K562 (cell line): Measurements from ENCODE around the gene RAB31. TPM values are rescaled to one million over a fixed set of nuclear protein-coding genes. Genes with fewer than 3 reads are reported as not detected.
A peak's percentile ranks its signal among the peaks of the same experiment; 100 is the strongest.

ENCODE experiments used
- AFF4 ChIP-seq: sonication (generic); formaldehyde crosslinking; IDR thresholded peaks from 2 replicates; pipeline ENCODE4 v1.8.0; 2023; ENCODE audit warnings: mild to moderate bottlenecking, missing genetic modification reagents
- ARHGAP35 ChIP-seq: fragments of 450-650 bp; IDR thresholded peaks from 2 replicates; pipeline ENCODE4 v1.6.1; 2018; ENCODE audit not compliant: partially characterized antibody
- ASH1L ChIP-seq: fragments of 450-650 bp; IDR thresholded peaks from 2 replicates; pipeline ENCODE4 v1.6.1; 2018; ENCODE audit warnings: borderline replicate concordance, mild to moderate bottlenecking, low read depth; ENCODE audit not compliant: partially characterized antibody
- CEBPZ ChIP-seq: fragments of 150-350 bp; IDR thresholded peaks from 2 replicates; pipeline ENCODE4 v1.6.1; 2014; ENCODE audit warnings: low read depth, mild to moderate bottlenecking, low read length, borderline replicate concordance
- CXXC5 ChIP-seq: fragments of 250-450 bp; sonication (Bioruptor Pico); IDR thresholded peaks from 2 replicates; pipeline ENCODE4 v1.8.0; 2022; ENCODE audit warnings: inconsistent platforms, mild to moderate bottlenecking, moderate library complexity
- DPF2 ChIP-seq: fragments of 450-650 bp; IDR thresholded peaks from 2 replicates; pipeline ENCODE4 v1.6.1; 2016
- FIP1L1 ChIP-seq: fragments of 200-400 bp; formaldehyde crosslinking; IDR thresholded peaks from 2 replicates; pipeline ENCODE4 v1.6.1; 2018; ENCODE audit warnings: mild to moderate bottlenecking, low read depth, low read length; ENCODE audit not compliant: poor library complexity, severe bottlenecking
- HLTF ChIP-seq: fragments of 450-650 bp; IDR thresholded peaks from 2 replicates; pipeline ENCODE4 v1.6.1; 2016
- HMG20A ChIP-seq: fragments of 450-650 bp; formaldehyde crosslinking; conservative IDR thresholded peaks from 2 replicates; pipeline ENCODE4 v1.4.0; 2020; ENCODE audit warnings: mild to moderate bottlenecking, mixed read lengths
- SRF ChIP-seq, 2 experiments: fragments of 250-450, 450-650 bp in 1 of 2; sonication (Bioruptor Pico) in 1 of 2; sonication (generic) in 1 of 2; formaldehyde crosslinking; IDR thresholded peaks; 2 replicates each; pipeline versions ENCODE4 v1.5.0 to v1.5.1; 2020 to 2022; ENCODE audit warnings: mild to moderate bottlenecking in 1 of 2, missing genetic modification reagents in 1 of 2
- ZNF253 ChIP-seq: fragments of 250-450 bp; sonication (Bioruptor Pico); conservative IDR thresholded peaks from 2 replicates; pipeline ENCODE4 v1.6.1; 2021; ENCODE audit warnings: mild to moderate bottlenecking
- ZNF3 ChIP-seq: fragments of 250-450 bp; sonication (Bioruptor Pico); IDR thresholded peaks from 2 replicates; pipeline ENCODE4 v1.5.0; 2021; ENCODE audit warnings: mild to moderate bottlenecking, moderate library complexity
- ZNF518B ChIP-seq: fragments of 250-450 bp; sonication (Bioruptor Pico); IDR thresholded peaks from 2 replicates; pipeline ENCODE4 v1.5.0; 2021; ENCODE audit warnings: mild to moderate bottlenecking, moderate library complexity
- ZNF707 ChIP-seq: fragments of 250-450 bp; sonication (Bioruptor Pico); conservative IDR thresholded peaks from 2 replicates; pipeline ENCODE4 v1.8.0; 2022; ENCODE audit warnings: inconsistent platforms, mild to moderate bottlenecking, moderate library complexity
- ZNF780A ChIP-seq: fragments of 250-450 bp; sonication (Bioruptor Pico); IDR thresholded peaks from 2 replicates; pipeline ENCODE4 v1.5.0; 2021; ENCODE audit warnings: mild to moderate bottlenecking
- polyA plus RNA-seq, 8 experiments: library from polyadenylated mRNA; depleted of rRNA in 4 of 8; stranded (reverse) in 5 of 8; unstranded in 3 of 8; fragments of >200 nt; fragmentation: Nextera tagmentation in 2 of 8; fragmentation: Illumina TruSeq in 1 of 8; extraction: Ambion mirVana in 2 of 8; extraction: Trizol in 1 of 8; gene quantifications; 2 replicates each; pipeline versions ENCODE4 v1.2.1 to v1.2.3, GENCODE V29; 2011 to 2014; ENCODE audit warnings: inconsistent platforms in 1 of 8, missing spikeins in 1 of 8
- total RNA-seq, 7 experiments: library from RNA; depleted of rRNA in 6 of 7; stranded (reverse); fragments of >200 nt in 6 of 7; fragmentation: Illumina TruSeq in 2 of 7; extraction: Trizol in 2 of 7; gene quantifications; 2 replicates each; pipeline versions ENCODE4 v1.2.1 to v1.2.3, GENCODE V29; 2011 to 2021; ENCODE audit warnings: low replicate concordance in 1 of 7
- TF ChIP-seq, protein P1 (sequence below): sonication (generic); formaldehyde crosslinking; IDR thresholded peaks from 2 replicates; pipeline ENCODE4 v1.8.0; 2022; ENCODE audit warnings: mild to moderate bottlenecking, missing genetic modification reagents

RAB31 gene
- total and polyA plus RNA-seq, 9 of the 15 experiments (the other 6 are each of a cell fraction or from before 2014, with no cell fraction given): 20.7 to 70.4 (median 41.3) TPM

GRCh38 chr18:9825571-9826073 is 117.5 kb downstream of the RAB31 start (continued):
- TF ChIP-seq, protein P1, sequence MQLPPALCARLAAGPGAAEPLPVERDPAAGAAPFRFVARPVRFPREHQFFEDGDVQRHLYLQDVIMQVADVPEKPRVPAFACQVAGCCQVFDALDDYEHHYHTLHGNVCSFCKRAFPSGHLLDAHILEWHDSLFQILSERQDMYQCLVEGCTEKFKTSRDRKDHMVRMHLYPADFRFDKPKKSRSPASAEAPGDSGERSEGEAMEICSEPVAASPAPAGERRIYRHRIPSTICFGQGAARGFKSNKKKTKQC: no peak
- TF ChIP-seq HLTF (no peak), ARHGAP35 (no peak), DPF2 (peak; percentile 95), ZNF3 (CRISPR knock-in tag) (no peak), HMG20A (CRISPR knock-in tag) (no peak), ZNF707 (CRISPR knock-in tag) (no peak), CXXC5 (CRISPR knock-in tag) (peak; percentile 52; the same call in 1 of the 2 replicates), AFF4 (CRISPR knock-in tag) (no peak), FIP1L1 (no peak), SRF (CRISPR knock-in tag; IDR thresholded peaks at IDR 0.05) (no peak; a peak in 1 of 4 replicates), ZNF518B (CRISPR knock-in tag) (no peak), ASH1L (no peak), ZNF780A (CRISPR knock-in tag) (no peak), ZNF253 (no peak), CEBPZ (no peak)
